Endothelial cell of umbilical vein (primary cell): ENCODE measurements around the gene ATXN3L. TPM values are rescaled to one million over a fixed set of nuclear protein-coding genes. Genes with fewer than 3 reads are reported as not detected.

Experiments used
- BruUV-seq: library from RNA; stranded (reverse); fragments of 400-500 nt; replicated peaks from 2 replicates; lab custom pipeline; 2021; lab: Mats Ljungman, UMichigan
- CTCF ChIA-PET: fragments of 300-600, 350-600 bp; sonication (Branson Sonifier 250); formaldehyde crosslinking; loops from one replicate; lab custom pipeline; 2021; ENCODE audit warnings: antibody characterized with exemption, inconsistent platforms; lab: Charles Lee
- POLR2A ChIA-PET: fragments of 300-600, 350-600 bp; sonication (Branson Sonifier 250); formaldehyde crosslinking; loops from one replicate; lab custom pipeline; 2021; ENCODE audit warnings: antibody characterized with exemption, inconsistent platforms; lab: Charles Lee
- DNase-seq: peaks from one replicate; pipeline ENCODE4 v3.0.0-alpha.2; 2011; ENCODE audit warnings: low read depth, low spot score
- FAIRE-seq: peaks from 2 replicates; lab custom pipeline; 2011; peaks lifted over from hg19 to GRCh38; lab: Jason Lieb, UNC
- H2AFZ ChIP-seq: 2 replicates; pipeline ENCODE4 v1.6.0; 2012; ENCODE audit warnings: low read depth, low read length, control low read depth, inconsistent platforms
- H3K27ac ChIP-seq: 2 replicates; pipeline ENCODE4 v1.5.1; 2011; ENCODE audit warnings: low read depth, mild to moderate bottlenecking, control low read depth, low read length, moderate library complexity; ENCODE audit not compliant: insufficient read depth
- H3K27me3 ChIP-seq, 2 experiments: 2 replicates each; pipeline versions ENCODE4 v1.6.0 to v1.6.1; 2011; ENCODE audit warnings: low read length in 2 of 2, mixed read lengths in 1 of 2; ENCODE audit not compliant: control insufficient read depth in 2 of 2, insufficient read depth in 2 of 2
- H3K36me3 ChIP-seq, 2 experiments: 2 replicates in 1 of 2; 3 replicates in 1 of 2; pipeline ENCODE4 v1.5.1; 2011; ENCODE audit warnings: low read length in 2 of 2, mild to moderate bottlenecking in 1 of 2, moderate library complexity in 1 of 2; ENCODE audit not compliant: control insufficient read depth in 2 of 2, insufficient read depth in 2 of 2; ENCODE audit errors: extremely low read depth in 1 of 2
- H3K4me1 ChIP-seq: 3 replicates; pipeline ENCODE4 v1.5.1; 2011; ENCODE audit warnings: mild to moderate bottlenecking, low read length; ENCODE audit not compliant: control insufficient read depth, insufficient read depth; ENCODE audit errors: extremely low read depth
- H3K4me2 ChIP-seq: 2 replicates; pipeline ENCODE4 v1.6.1; 2011; ENCODE audit warnings: low read length, control low read depth, mixed read lengths; ENCODE audit not compliant: insufficient read depth
- H3K4me3 ChIP-seq, 3 experiments: fragments of 200-600 bp in 1 of 3; sonication (generic), shearing (Covaris generic) in 1 of 3; replicated peaks in 1 of 3; 2 replicates each; pipeline ENCODE4 v1.5.1; 2011 to 2016; ENCODE audit warnings: control low read depth in 3 of 3, low read length in 3 of 3, mild to moderate bottlenecking in 2 of 3, inconsistent platforms in 1 of 3, low read depth in 1 of 3, moderate library complexity in 1 of 3; ENCODE audit not compliant: insufficient read depth in 1 of 3
- H3K79me2 ChIP-seq: 2 replicates; pipeline ENCODE4 v1.6.0; 2012; ENCODE audit warnings: low read length, inconsistent platforms; ENCODE audit not compliant: control insufficient read depth, insufficient read depth
- H3K9ac ChIP-seq: replicated peaks from 2 replicates; pipeline ENCODE3; 2011; ENCODE audit warnings: low read length, control low read depth; ENCODE audit not compliant: insufficient read depth; ENCODE audit errors: extremely low read depth
- H3K9me1 ChIP-seq: replicated peaks from 3 replicates; pipeline ENCODE4 v1.6.0; 2011; ENCODE audit warnings: mild to moderate bottlenecking, low read length; ENCODE audit not compliant: control insufficient read depth, insufficient read depth; ENCODE audit errors: extremely low read depth
- H3K9me3 ChIP-seq: replicated peaks from 2 replicates; pipeline ENCODE4 v1.5.1; 2012; ENCODE audit warnings: low read length, inconsistent platforms; ENCODE audit not compliant: control insufficient read depth, insufficient read depth
- H4K20me1 ChIP-seq: replicated peaks from 2 replicates; pipeline ENCODE3; 2011; ENCODE audit warnings: mild to moderate bottlenecking, low read length; ENCODE audit not compliant: control insufficient read depth, insufficient read depth; ENCODE audit errors: extremely low read depth
- EZH2 ChIP-seq: IDR thresholded peaks from 2 replicates; pipeline ENCODE4 v1.6.1; 2012; ENCODE audit warnings: borderline replicate concordance, low read depth, mild to moderate bottlenecking, moderate library complexity, low read length, inconsistent platforms; ENCODE audit not compliant: severe bottlenecking
- FOS ChIP-seq: IDR thresholded peaks from 2 replicates; pipeline ENCODE4 v1.6.1; 2011; ENCODE audit warnings: mild to moderate bottlenecking, low read length, moderate library complexity, borderline replicate concordance; ENCODE audit not compliant: insufficient read depth
- GATA2 ChIP-seq: IDR thresholded peaks from 2 replicates; pipeline ENCODE4 v1.7.0; 2011; ENCODE audit warnings: low read depth, mild to moderate bottlenecking, moderate library complexity, mixed read lengths, low read length; ENCODE audit not compliant: insufficient read length, insufficient read depth
- JUN ChIP-seq: IDR thresholded peaks from 2 replicates; pipeline ENCODE4 v1.6.1; 2011; ENCODE audit warnings: borderline replicate concordance, low read depth; ENCODE audit not compliant: insufficient read length, insufficient read depth
- MYC ChIP-seq: IDR thresholded peaks from one replicate; pipeline ENCODE4 v1.6.1; 2011; ENCODE audit warnings: mild to moderate bottlenecking, low read depth, low read length
- POLR2A ChIP-seq: IDR thresholded peaks from 2 replicates; pipeline ENCODE4 v1.6.1; 2012; ENCODE audit warnings: low read depth, mild to moderate bottlenecking, control low read depth, low read length
- POLR2AphosphoS5 ChIP-seq: IDR thresholded peaks from 2 replicates; pipeline ENCODE4 v1.6.1; 2012; ENCODE audit warnings: low read depth, mild to moderate bottlenecking, control low read depth, low read length, moderate library complexity; ENCODE audit not compliant: insufficient read depth
- dilution Hi-C: fragments of 300-500 bp; cut with MboI; formaldehyde crosslinking; loops from one replicate; pipeline ENCODE4 v1.15.0; 2019; ENCODE audit warnings: low sequenced_read_pairs; ENCODE audit not compliant: extremely low pct_ligation_motif_present
- intact Hi-C: fragments of 100-400 bp; cut with micrococcal nuclease; formaldehyde crosslinking; loops from one replicate; pipeline ENCODE4 v1.10.0; 2022
- polyA plus RNA-seq, 4 experiments: library from polyadenylated mRNA; depleted of rRNA in 3 of 4; stranded (reverse) in 3 of 4; unstranded in 1 of 4; fragments of >200 nt; gene quantifications; 2 replicates each; pipeline versions ENCODE4 v1.2.1 to v1.2.3, GENCODE V29; 2011 to 2012; ENCODE audit warnings: missing spikeins in 1 of 4
- total RNA-seq: library from RNA; stranded (reverse); gene quantifications from 2 replicates; pipeline ENCODE4 v1.2.3, GENCODE V29; 2021
- TF ChIP-seq, protein P1 (sequence below), 2 donors: IDR thresholded peaks; 1 replicate in 1 of 2; 2 replicates in 1 of 2; pipeline ENCODE4 v1.5.1; 2011; ENCODE audit warnings: low read length in 2 of 2, mild to moderate bottlenecking in 2 of 2, moderate library complexity in 2 of 2, control low read depth in 1 of 2, inconsistent platforms in 1 of 2, low read depth in 1 of 2; ENCODE audit not compliant: insufficient read depth in 1 of 2; ENCODE audit errors: extremely low read depth in 1 of 2
- TF ChIP-seq, protein P2 (sequence below): IDR thresholded peaks from 2 replicates; pipeline ENCODE4 v1.6.1; 2011; ENCODE audit not compliant: insufficient read depth, insufficient read length

Gene ATXN3L
- total and polyA plus RNA-seq, 2 donors (not counting 3 experiments of a cell fraction or from before 2014, with no cell fraction given), result not detected

DNA sequence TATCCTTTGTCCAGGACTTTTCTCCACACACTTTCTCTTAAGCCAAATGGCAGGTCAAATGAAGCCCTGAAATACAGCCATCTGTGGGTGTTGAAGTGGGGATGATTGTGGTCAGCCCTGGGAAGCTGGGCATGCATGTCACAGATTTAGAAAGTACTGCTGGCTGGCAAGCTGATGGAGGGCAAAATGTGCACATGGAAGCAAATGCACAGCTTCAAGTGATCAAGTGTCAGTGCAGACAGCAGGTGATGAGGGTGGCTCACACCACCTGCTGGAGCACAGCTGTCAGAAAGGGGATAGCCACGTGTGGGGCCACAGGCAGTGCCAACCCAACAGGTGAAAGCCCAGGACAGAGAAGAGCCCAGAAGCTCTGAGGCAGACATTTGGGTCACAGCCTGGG, 40.3 kb upstream of the ATXN3L start:
- Histone ChIP-seq H2AFZ (no peak overlapping the region), H3K27ac (no peak overlapping the region), H3K36me3 (no peaks in the 10 kb centered on the region), H3K9ac (no peak overlapping the region), H3K79me2 (no peaks in the 10 kb centered on the region), H3K4me1 (peaks cover 4% of the 10 kb centered on the region), H3K27me3 (no peaks in the 10 kb centered on the region), H3K9me1 (no peaks in the 10 kb centered on the region), H3K4me3 (no peak overlapping the region), H3K4me2 (no peak overlapping the region), H4K20me1 (no peaks in the 10 kb centered on the region), H3K9me3 (no peaks in the 10 kb centered on the region)
- dilution Hi-C loops (no loop called here), intact Hi-C loops (no loop called here)
- BruUV-seq, result no TSS peak
- POLR2A ChIA-PET, result no interaction called here
- CTCF ChIA-PET, result interaction anchor here (1.0 kb wide), 1 partner anchor 10 kb away, joined by 3 read pairs; no protein-coding TSS in a partner anchor
- no peak for DNase-seq
- TF ChIP-seq GATA2 (no peak), JUN (no peak), MYC (no peak), POLR2AphosphoS5 (no peak), FOS (no peak), POLR2A (no peak), EZH2 (no peak)
- TF ChIP-seq, protein P1, sequence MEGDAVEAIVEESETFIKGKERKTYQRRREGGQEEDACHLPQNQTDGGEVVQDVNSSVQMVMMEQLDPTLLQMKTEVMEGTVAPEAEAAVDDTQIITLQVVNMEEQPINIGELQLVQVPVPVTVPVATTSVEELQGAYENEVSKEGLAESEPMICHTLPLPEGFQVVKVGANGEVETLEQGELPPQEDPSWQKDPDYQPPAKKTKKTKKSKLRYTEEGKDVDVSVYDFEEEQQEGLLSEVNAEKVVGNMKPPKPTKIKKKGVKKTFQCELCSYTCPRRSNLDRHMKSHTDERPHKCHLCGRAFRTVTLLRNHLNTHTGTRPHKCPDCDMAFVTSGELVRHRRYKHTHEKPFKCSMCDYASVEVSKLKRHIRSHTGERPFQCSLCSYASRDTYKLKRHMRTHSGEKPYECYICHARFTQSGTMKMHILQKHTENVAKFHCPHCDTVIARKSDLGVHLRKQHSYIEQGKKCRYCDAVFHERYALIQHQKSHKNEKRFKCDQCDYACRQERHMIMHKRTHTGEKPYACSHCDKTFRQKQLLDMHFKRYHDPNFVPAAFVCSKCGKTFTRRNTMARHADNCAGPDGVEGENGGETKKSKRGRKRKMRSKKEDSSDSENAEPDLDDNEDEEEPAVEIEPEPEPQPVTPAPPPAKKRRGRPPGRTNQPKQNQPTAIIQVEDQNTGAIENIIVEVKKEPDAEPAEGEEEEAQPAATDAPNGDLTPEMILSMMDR (IDR thresholded peaks at IDR 0.05; ENCODE audit: extremely low read depth in 1 of 2, insufficient read depth in 1 of 2, low read depth in 1 of 2, low read length in 2 of 2), result no peak
- TF ChIP-seq, protein P2, sequence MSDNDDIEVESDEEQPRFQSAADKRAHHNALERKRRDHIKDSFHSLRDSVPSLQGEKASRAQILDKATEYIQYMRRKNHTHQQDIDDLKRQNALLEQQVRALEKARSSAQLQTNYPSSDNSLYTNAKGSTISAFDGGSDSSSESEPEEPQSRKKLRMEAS, result no peak
- no peak for FAIRE-seq
